Transverse colon (tissue), 4 donors: Measurements from ENCODE around the gene EPB41L4B.

Experiments used
- CTCF ChIP-seq, 5 experiments: fragments of 200-600 bp in 3 of 5; fragments of 450-650 bp in 2 of 5; sonication (generic) in 3 of 5; IDR thresholded peaks; 1 replicate in 2 of 5; 2 replicates in 3 of 5; pipeline ENCODE4 v1.5.1; 2016 to 2017; ENCODE audit warnings: antibody characterized with exemption in 5 of 5, inconsistent platforms in 3 of 5, mild to moderate bottlenecking in 2 of 5, moderate library complexity in 1 of 5
- EP300 ChIP-seq: sonication (generic); formaldehyde crosslinking; IDR thresholded peaks from one replicate; pipeline ENCODE4 v1.6.1; 2017; ENCODE audit warnings: antibody characterized with exemption, low read depth
- POLR2AphosphoS5 ChIP-seq, 3 donors: sonication (generic); formaldehyde crosslinking; IDR thresholded peaks; one replicate each; pipeline ENCODE4 v1.6.1; 2016; ENCODE audit warnings: antibody characterized with exemption in 3 of 3

- no peak for TF ChIP-seq CTCF (IDR thresholded peaks at IDR 0.05)
- TF ChIP-seq POLR2AphosphoS5 (IDR thresholded peaks at IDR 0.05) = no peak
- no peak for TF ChIP-seq EP300
Measured at GRCh38 chr9:109258481-109259302, 62.2 kb downstream of the EPB41L4B start.
